ENCODE measurements around the gene SPECC1L. TPM values are rescaled to one million over a fixed set of nuclear protein-coding genes. Genes with fewer than 3 reads are reported as not detected.

SPECC1L gene
- total RNA-seq, 1 donor from 2014 or later: 123 TPM

- TF ChIP-seq CTCF (conservative IDR thresholded peaks at IDR 0.05): no peak
- H3K4me3 Mint-ChIP-seq: no peak overlapping the region
- no peaks in the 10 kb centered on the region for H3K9me3 Mint-ChIP-seq
- peaks cover 17% of the 10 kb centered on the region for H3K36me3 Mint-ChIP-seq (ENCODE audit: low read depth)
- no peak for DNase-seq (ENCODE audit: low read depth, low spot score)
- peaks cover 13% of the 10 kb centered on the region for H3K4me1 Mint-ChIP-seq
- H3K27me3 Mint-ChIP-seq (ENCODE audit: low read depth): no peaks in the 10 kb centered on the region
- H3K27ac Mint-ChIP-seq (ENCODE audit: unreplicated experiment): peak overlapping the region; percentile 43
Measured at GRCh38 chr22:24401931-24402367, 131.3 kb downstream of the SPECC1L start.

GRCh38 chr22:24402460-24403192 lies 132.0 kb downstream of the SPECC1L start:
- Mint-ChIP-seq H3K27me3 (ENCODE audit: low read depth) (no peaks in the 10 kb centered on the region), H3K4me1 (peaks cover 20% of the 10 kb centered on the region), H3K36me3 (ENCODE audit: low read depth) (peaks cover 17% of the 10 kb centered on the region), H3K9me3 (no peaks in the 10 kb centered on the region), H3K4me3 (no peak overlapping the region), H3K27ac (ENCODE audit: unreplicated experiment) (no peak overlapping the region)
- no peak for TF ChIP-seq CTCF (conservative IDR thresholded peaks at IDR 0.05)
- no peak for DNase-seq (ENCODE audit: low read depth, low spot score)

- no peaks in the 10 kb centered on the region for H3K9me3 Mint-ChIP-seq
- H3K27me3 Mint-ChIP-seq (ENCODE audit: low read depth): no peaks in the 10 kb centered on the region
- no peak overlapping the region for H3K4me3 Mint-ChIP-seq
- no peak for TF ChIP-seq CTCF (conservative IDR thresholded peaks at IDR 0.05)
- H3K27ac Mint-ChIP-seq (ENCODE audit: unreplicated experiment): no peak overlapping the region
- peaks cover 26% of the 10 kb centered on the region for H3K4me1 Mint-ChIP-seq
- H3K36me3 Mint-ChIP-seq (ENCODE audit: low read depth): peaks cover 13% of the 10 kb centered on the region
- DNase-seq (ENCODE audit: low read depth, low spot score): no peak
Measured at GRCh38 chr22:24403346-24403745, 132.7 kb downstream of the SPECC1L start.

- no peaks in the 10 kb centered on the region for H3K27me3 Mint-ChIP-seq (ENCODE audit: low read depth)
- no peak for DNase-seq (ENCODE audit: low read depth, low spot score)
- H3K4me3 Mint-ChIP-seq: no peak overlapping the region
- no peaks in the 10 kb centered on the region for H3K9me3 Mint-ChIP-seq
- no peak for TF ChIP-seq CTCF (conservative IDR thresholded peaks at IDR 0.05)
- peaks cover 13% of the 10 kb centered on the region for H3K36me3 Mint-ChIP-seq (ENCODE audit: low read depth)
- peaks cover 26% of the 10 kb centered on the region for H3K4me1 Mint-ChIP-seq
- H3K27ac Mint-ChIP-seq (ENCODE audit: unreplicated experiment): peak overlapping the region; percentile 27
Measured at GRCh38 chr22:24404561-24405275, 134.1 kb downstream of the SPECC1L start.

- H3K9me3 Mint-ChIP-seq: no peaks in the 10 kb centered on the region
- no peak for DNase-seq (ENCODE audit: low read depth, low spot score)
- TF ChIP-seq CTCF (conservative IDR thresholded peaks at IDR 0.05): no peak
- H3K27ac Mint-ChIP-seq (ENCODE audit: unreplicated experiment): peak overlapping the region; percentile 81
- peaks cover 16% of the 10 kb centered on the region for H3K36me3 Mint-ChIP-seq (ENCODE audit: low read depth)
- no peak overlapping the region for H3K4me3 Mint-ChIP-seq
- no peaks in the 10 kb centered on the region for H3K27me3 Mint-ChIP-seq (ENCODE audit: low read depth)
- peaks cover 26% of the 10 kb centered on the region for H3K4me1 Mint-ChIP-seq
Measured at GRCh38 chr22:24405631-24406321, 135.1 kb downstream of the SPECC1L start.

Data from neural crest cell (in vitro differentiated cells).